K562 (cell line): ENCODE results near the gene LAMA2. TPM values are rescaled to one million over a fixed set of nuclear protein-coding genes. Genes with fewer than 3 reads are reported as not detected.

ENCODE experiments used
- ATAC-seq: fragments of 200-7000 bp; cut with Tn5 transposase; 3 replicates; pipeline ENCODE4 v1.9.1; 2020; ENCODE audit warnings: moderate library complexity
- BruUV-seq: library from RNA; stranded (reverse); fragments of 400-500 nt; replicated peaks from 2 replicates; lab custom pipeline; 2021; lab: Mats Ljungman, UMichigan
- CTCF ChIA-PET: fragments of 300-600 bp; formaldehyde crosslinking; extraction: SDS; loops from one replicate; lab custom pipeline; 2021; ENCODE audit warnings: low intra/inter-chr PET ratio; lab: Yijun Ruan, JAX
- POLR2A ChIA-PET: fragments of 300-600, 350-650 bp; sonication (Branson Sonifier 250); formaldehyde crosslinking; extraction: SDS; loops from one replicate; lab custom pipeline; 2021; ENCODE audit warnings: antibody characterized with exemption, inconsistent platforms; lab: Yijun Ruan, JAX
- DNase-seq, 4 experiments: peaks; one replicate each; pipeline versions ENCODE4 v3.0.0 to v3.0.0-alpha.2; 2011 to 2018; ENCODE audit warnings: low spot score in 3 of 4, mixed read lengths in 3 of 4; ENCODE audit errors: extremely low read depth in 1 of 4
- FAIRE-seq: peaks from 2 replicates; lab custom pipeline; 2011; peaks lifted over from hg19 to GRCh38; lab: Jason Lieb, UNC
- H2AFZ ChIP-seq: 2 replicates; pipeline ENCODE4 v1.6.0; 2011; ENCODE audit warnings: low read depth, low read length, control low read depth, inconsistent platforms
- H3K27ac ChIP-seq: fragments of 200-600 bp; 3 replicates; pipeline ENCODE4 v1.8.0; 2011; ENCODE audit warnings: low read depth, mild to moderate bottlenecking, control low read depth, inconsistent platforms, low read length, moderate library complexity, mixed read lengths; ENCODE audit errors: extremely low read depth
- H3K27me3 ChIP-seq, 2 experiments: fragments of 300-600 bp in 1 of 2; 2 replicates in 1 of 2; 3 replicates in 1 of 2; pipeline versions ENCODE4 v1.6.0 to v1.8.0; 2011; ENCODE audit warnings: inconsistent platforms in 2 of 2, low read length in 2 of 2, mild to moderate bottlenecking in 1 of 2, mixed read lengths in 1 of 2, moderate library complexity in 1 of 2; ENCODE audit not compliant: control insufficient read depth in 2 of 2, insufficient read depth in 2 of 2
- H3K36me3 ChIP-seq: fragments of 300-600 bp; 3 replicates; pipeline ENCODE4 v1.8.0; 2011; ENCODE audit warnings: mild to moderate bottlenecking, low read length, inconsistent platforms; ENCODE audit not compliant: control insufficient read depth, insufficient read depth
- H3K4me1 ChIP-seq, 2 experiments: fragments of 200-600 bp in 1 of 2; replicated peaks in 1 of 2; 2 replicates in 1 of 2; 3 replicates in 1 of 2; pipeline versions ENCODE4 v1.5.1 to v1.8.0; 2011; ENCODE audit warnings: inconsistent platforms in 2 of 2, low read length in 2 of 2, mild to moderate bottlenecking in 1 of 2, mixed read lengths in 1 of 2, moderate library complexity in 1 of 2; ENCODE audit not compliant: control insufficient read depth in 2 of 2, insufficient read depth in 2 of 2
- H3K4me2 ChIP-seq: 2 replicates; pipeline ENCODE4 v1.6.1; 2011; ENCODE audit warnings: low read length, control low read depth, inconsistent platforms, mixed read lengths; ENCODE audit not compliant: insufficient read depth
- H3K4me3 ChIP-seq: fragments of 200-600 bp; sonication (generic), shearing (Covaris generic); 2 replicates; pipeline ENCODE4 v1.5.1; 2016; ENCODE audit warnings: control low read depth, inconsistent platforms
- H3K79me2 ChIP-seq: fragments of 200-600 bp; 3 replicates; pipeline ENCODE4 v1.8.0; 2011; ENCODE audit warnings: low read length, inconsistent platforms; ENCODE audit not compliant: control insufficient read depth, insufficient read depth
- H3K9ac ChIP-seq, 2 experiments: 2 replicates each; pipeline versions ENCODE4 v1.6.0 to v1.6.1; 2011; ENCODE audit warnings: low read depth in 2 of 2, low read length in 2 of 2, control low read depth in 1 of 2, inconsistent platforms in 1 of 2, mild to moderate bottlenecking in 1 of 2, mixed read lengths in 1 of 2; ENCODE audit not compliant: insufficient read depth in 1 of 2
- H3K9me1 ChIP-seq: one replicate; pipeline ENCODE4 v1.6.0; 2011; ENCODE audit warnings: inconsistent platforms, mild to moderate bottlenecking, low read length, moderate library complexity; ENCODE audit not compliant: control insufficient read depth, insufficient read depth
- H3K9me3 ChIP-seq: replicated peaks from 2 replicates; pipeline ENCODE4 v1.5.1; 2011; ENCODE audit warnings: low read depth, low read length, inconsistent platforms; ENCODE audit not compliant: control insufficient read depth, insufficient read depth
- H4K20me1 ChIP-seq: replicated peaks from 2 replicates; pipeline ENCODE4 v1.6.1; 2011; ENCODE audit warnings: low read length, inconsistent platforms, mixed read lengths; ENCODE audit not compliant: control insufficient read depth, insufficient read depth
- BCOR ChIP-seq: fragments of 450-650 bp; IDR thresholded peaks from 2 replicates; pipeline ENCODE4 v1.6.1; 2016
- CBX3 ChIP-seq, 2 experiments: IDR thresholded peaks; 1 replicate in 1 of 2; 2 replicates in 1 of 2; pipeline ENCODE4 v1.6.1; 2012; ENCODE audit warnings: inconsistent platforms in 2 of 2, low read length in 2 of 2, borderline replicate concordance in 1 of 2, control low read depth in 1 of 2
- ETV6 ChIP-seq, 3 experiments: fragments of 150-350 bp in 1 of 3; sonication (generic) in 1 of 3; formaldehyde crosslinking in 1 of 3; IDR thresholded peaks; 2 replicates each; pipeline versions ENCODE4 v1.6.1 to v1.8.0; 2014 to 2022; ENCODE audit warnings: borderline replicate concordance in 2 of 3, low read depth in 2 of 3, antibody characterized with exemption in 1 of 3, low read length in 1 of 3, mild to moderate bottlenecking in 1 of 3, missing genetic modification reagents in 1 of 3
- HDGF ChIP-seq: fragments of 450-650 bp; IDR thresholded peaks from 2 replicates; pipeline ENCODE4 v1.6.1; 2016
- HSF4 ChIP-seq: fragments of 250-450 bp; sonication (Bioruptor Pico); IDR thresholded peaks from 2 replicates; pipeline ENCODE4 v2.1.2; 2022; ENCODE audit warnings: mild to moderate bottlenecking, moderate library complexity, borderline replicate concordance
- NR2C2 ChIP-seq, 2 experiments: fragments of 200-800 bp in 1 of 2; sonication (Bioruptor generic) in 1 of 2; sonication (generic) in 1 of 2; formaldehyde crosslinking in 1 of 2; IDR thresholded peaks; 2 replicates each; pipeline versions ENCODE4 v1.6.1 to v1.8.0; 2016 to 2022; ENCODE audit warnings: mild to moderate bottlenecking in 1 of 2, missing compliant biosample characterization in 1 of 2, missing genetic modification characterization in 1 of 2, missing genetic modification reagents in 1 of 2
- PHB2 ChIP-seq: fragments of 450-650 bp; IDR thresholded peaks from 2 replicates; pipeline ENCODE4 v1.6.1; 2017; ENCODE audit warnings: low read depth
- PURB ChIP-seq: sonication (generic); formaldehyde crosslinking; IDR thresholded peaks from 2 replicates; pipeline ENCODE4 v1.9.0; 2021; ENCODE audit warnings: low read depth, mild to moderate bottlenecking, missing genetic modification reagents
- SIN3B ChIP-seq: fragments of 450-650 bp; IDR thresholded peaks from 2 replicates; pipeline ENCODE4 v1.6.1; 2017; ENCODE audit warnings: low read depth, mild to moderate bottlenecking, moderate library complexity
- ZNF133 ChIP-seq: fragments of 250-450 bp; sonication (Bioruptor Pico); IDR thresholded peaks from 2 replicates; pipeline ENCODE4 v1.4.0; 2020; ENCODE audit warnings: mild to moderate bottlenecking
- ZNF324 ChIP-seq: fragments of 250-450 bp; sonication (Bioruptor Pico); IDR thresholded peaks from 2 replicates; pipeline ENCODE4 v1.4.0; 2020; ENCODE audit warnings: mild to moderate bottlenecking
- ZNF436 ChIP-seq: fragments of 250-450, 450-650 bp; sonication (Bioruptor Pico); formaldehyde crosslinking; IDR thresholded peaks from 2 replicates; pipeline ENCODE4 v1.7.0; 2020; ENCODE audit warnings: mild to moderate bottlenecking
- ZNF77 ChIP-seq: fragments of 250-450 bp; sonication (Bioruptor Pico); IDR thresholded peaks from 2 replicates; pipeline ENCODE4 v1.5.0; 2020
- in situ Hi-C: fragments of 300-500 bp; cut with MboI; formaldehyde crosslinking; loops from 4 replicates; pipeline ENCODE4 v1.15.0; 2018; ENCODE audit warnings: inconsistent platforms, mixed read lengths
- intact Hi-C: fragments of 100-400 bp; cut with micrococcal nuclease; formaldehyde crosslinking; loops from 2 replicates; pipeline ENCODE4 v1.14.2; 2022
- polyA plus RNA-seq, 8 experiments: library from polyadenylated mRNA; depleted of rRNA in 4 of 8; stranded (reverse) in 5 of 8; unstranded in 3 of 8; fragments of >200 nt; fragmentation: Nextera tagmentation in 2 of 8; fragmentation: Illumina TruSeq in 1 of 8; extraction: Ambion mirVana in 2 of 8; extraction: Trizol in 1 of 8; gene quantifications; 2 replicates each; pipeline versions ENCODE4 v1.2.1 to v1.2.3, GENCODE V29; 2011 to 2014; ENCODE audit warnings: inconsistent platforms in 1 of 8, missing spikeins in 1 of 8
- total RNA-seq, 7 experiments: library from RNA; depleted of rRNA in 6 of 7; stranded (reverse); fragments of >200 nt in 6 of 7; fragmentation: Illumina TruSeq in 2 of 7; extraction: Trizol in 2 of 7; gene quantifications; 2 replicates each; pipeline versions ENCODE4 v1.2.1 to v1.2.3, GENCODE V29; 2011 to 2021; ENCODE audit warnings: low replicate concordance in 1 of 7
- TF ChIP-seq, protein P1 (sequence below), 2 experiments: fragments of 150-350 bp in 1 of 2; IDR thresholded peaks; 2 replicates each; pipeline ENCODE4 v1.6.1; 2012 to 2016; ENCODE audit warnings: low read depth in 2 of 2, low read length in 2 of 2, mild to moderate bottlenecking in 1 of 2, moderate library complexity in 1 of 2

Gene LAMA2
- total and polyA plus RNA-seq, 9 of the 15 experiments (the other 6 are each of a cell fraction or from before 2014, with no cell fraction given) = 0.04 to 1.5 (median 0.36) TPM

DNA sequence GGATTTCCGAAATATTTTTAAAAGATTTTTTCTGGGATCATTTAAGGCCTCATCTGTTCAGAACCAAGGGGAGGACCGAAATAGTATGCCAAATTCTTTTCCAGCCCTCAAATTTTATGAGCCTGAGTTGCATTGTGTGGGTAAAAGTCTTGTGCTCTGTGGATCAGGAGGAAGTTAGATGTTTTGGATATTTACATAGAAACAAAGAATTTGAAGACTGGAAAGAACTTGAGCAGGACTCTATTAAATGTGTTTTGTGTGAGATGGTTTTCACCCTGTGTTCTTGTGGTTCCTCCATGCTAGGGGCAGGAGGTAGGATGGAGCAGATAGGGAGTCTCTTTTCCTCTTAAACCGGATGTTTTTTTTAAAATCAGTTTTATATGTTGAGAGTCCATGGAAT is 329.1 kb downstream of the LAMA2 start (continued):
- TF ChIP-seq, protein P1, sequence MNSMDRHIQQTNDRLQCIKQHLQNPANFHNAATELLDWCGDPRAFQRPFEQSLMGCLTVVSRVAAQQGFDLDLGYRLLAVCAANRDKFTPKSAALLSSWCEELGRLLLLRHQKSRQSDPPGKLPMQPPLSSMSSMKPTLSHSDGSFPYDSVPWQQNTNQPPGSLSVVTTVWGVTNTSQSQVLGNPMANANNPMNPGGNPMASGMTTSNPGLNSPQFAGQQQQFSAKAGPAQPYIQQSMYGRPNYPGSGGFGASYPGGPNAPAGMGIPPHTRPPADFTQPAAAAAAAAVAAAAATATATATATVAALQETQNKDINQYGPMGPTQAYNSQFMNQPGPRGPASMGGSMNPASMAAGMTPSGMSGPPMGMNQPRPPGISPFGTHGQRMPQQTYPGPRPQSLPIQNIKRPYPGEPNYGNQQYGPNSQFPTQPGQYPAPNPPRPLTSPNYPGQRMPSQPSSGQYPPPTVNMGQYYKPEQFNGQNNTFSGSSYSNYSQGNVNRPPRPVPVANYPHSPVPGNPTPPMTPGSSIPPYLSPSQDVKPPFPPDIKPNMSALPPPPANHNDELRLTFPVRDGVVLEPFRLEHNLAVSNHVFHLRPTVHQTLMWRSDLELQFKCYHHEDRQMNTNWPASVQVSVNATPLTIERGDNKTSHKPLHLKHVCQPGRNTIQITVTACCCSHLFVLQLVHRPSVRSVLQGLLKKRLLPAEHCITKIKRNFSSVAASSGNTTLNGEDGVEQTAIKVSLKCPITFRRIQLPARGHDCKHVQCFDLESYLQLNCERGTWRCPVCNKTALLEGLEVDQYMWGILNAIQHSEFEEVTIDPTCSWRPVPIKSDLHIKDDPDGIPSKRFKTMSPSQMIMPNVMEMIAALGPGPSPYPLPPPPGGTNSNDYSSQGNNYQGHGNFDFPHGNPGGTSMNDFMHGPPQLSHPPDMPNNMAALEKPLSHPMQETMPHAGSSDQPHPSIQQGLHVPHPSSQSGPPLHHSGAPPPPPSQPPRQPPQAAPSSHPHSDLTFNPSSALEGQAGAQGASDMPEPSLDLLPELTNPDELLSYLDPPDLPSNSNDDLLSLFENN (IDR thresholded peaks at IDR 0.05; ENCODE audit: low read depth in 2 of 2, low read length in 2 of 2) = no peak
- TF ChIP-seq ZNF77 (CRISPR knock-in tag) (no peak), PHB2 (no peak), SIN3B (no peak), CBX3 (IDR thresholded peaks at IDR 0.05; ENCODE audit: borderline replicate concordance in 1 of 2, low read length in 2 of 2) (no peak), HDGF (no peak), ZNF436 (no peak)

DNA sequence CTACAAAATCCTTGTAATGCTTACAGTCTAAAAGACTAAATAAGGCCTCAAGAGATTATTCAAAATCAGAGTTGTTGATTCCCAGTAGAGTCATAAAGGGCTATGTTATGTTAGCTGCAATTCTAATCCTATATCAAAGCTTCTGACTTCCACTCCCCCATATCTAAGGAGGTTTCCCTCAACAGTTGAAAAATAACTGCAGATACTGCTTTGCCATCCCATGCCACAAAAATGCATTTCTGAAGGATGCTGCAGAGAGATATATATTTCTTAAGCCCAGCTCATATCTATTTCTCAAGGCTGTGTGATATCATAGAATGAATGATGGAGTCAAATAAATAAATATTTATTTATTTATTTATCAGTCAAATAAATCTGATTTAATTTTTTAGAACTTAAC is 332.3 kb downstream of the LAMA2 start:
- Histone ChIP-seq H3K4me1 (no peaks in the 10 kb centered on the region), H3K4me2 (no peak overlapping the region), H3K79me2 (no peaks in the 10 kb centered on the region), H2AFZ (no peak overlapping the region), H3K27ac (no peak overlapping the region), H4K20me1 (no peaks in the 10 kb centered on the region), H3K36me3 (no peaks in the 10 kb centered on the region), H3K9me3 (no peaks in the 10 kb centered on the region; the same call in 1 of the 2 replicates), H3K4me3 (no peak overlapping the region), H3K9ac (no peak overlapping the region), H3K9me1 (no peaks in the 10 kb centered on the region), H3K27me3 (no peaks in the 10 kb centered on the region)
- TF ChIP-seq ZNF133 (no peak), BCOR (no peak), ETV6 (IDR thresholded peaks at IDR 0.05; ENCODE audit: borderline replicate concordance in 1 of 2, low read depth in 2 of 2, low read length in 1 of 2) (no peak), ETV6 (CRISPR knock-in tag; IDR thresholded peaks at IDR 0.05; ENCODE audit: borderline replicate concordance) (no peak), PURB (CRISPR knock-in tag) (no peak), ZNF324 (CRISPR knock-in tag) (no peak), NR2C2 (CRISPR knock-in tag; IDR thresholded peaks at IDR 0.05) (no peak), NR2C2 (tag; IDR thresholded peaks at IDR 0.05) (no peak), HSF4 (no peak)
- POLR2A ChIA-PET = no interaction called here
- in situ Hi-C loops = no loop called here
- DNase-seq (no peak), FAIRE-seq (no peak), ATAC-seq (no peak)
- CTCF ChIA-PET = no interaction called here
- intact Hi-C loops = no loop called here
- no TSS peak for BruUV-seq
